Karpas-422 (cell line): ENCODE measurements around the gene ZNRF3. TPM values are rescaled to one million over a fixed set of nuclear protein-coding genes. Genes with fewer than 3 reads are reported as not detected.

Experiments
- DNase-seq: peaks from one replicate; pipeline ENCODE4 v3.0.0-alpha.2; 2015
- H2AFZ ChIP-seq: fragments of 200-600 bp; sonication (generic); 2 replicates; pipeline ENCODE4 v1.6.1; 2014; ENCODE audit warnings: antibody characterized with exemption, low read length, mixed read lengths
- H3K27ac ChIP-seq: fragments of 200-600 bp; sonication (generic); 2 replicates; pipeline ENCODE4 v1.5.1; 2014; ENCODE audit warnings: mild to moderate bottlenecking, low read length, moderate library complexity
- H3K27me3 ChIP-seq: fragments of 200-600 bp; sonication (generic); 2 replicates; pipeline ENCODE4 v1.6.1; 2014; ENCODE audit warnings: low read length, mixed read lengths
- H3K36me3 ChIP-seq: fragments of 200-600 bp; sonication (generic); 2 replicates; pipeline ENCODE4 v1.6.1; 2014; ENCODE audit warnings: low read length, mixed read lengths; ENCODE audit not compliant: insufficient read depth
- H3K4me1 ChIP-seq: fragments of 200-600 bp; sonication (generic); 2 replicates; pipeline ENCODE4 v1.6.1; 2014; ENCODE audit warnings: mild to moderate bottlenecking, low read length, mixed read lengths
- H3K4me2 ChIP-seq: fragments of 200-600 bp; sonication (generic); 2 replicates; pipeline ENCODE4 v1.6.1; 2014; ENCODE audit warnings: low read length, low read depth, mild to moderate bottlenecking; ENCODE audit not compliant: poor library complexity, severe bottlenecking
- H3K4me3 ChIP-seq: fragments of 200-600 bp; sonication (generic); 2 replicates; pipeline ENCODE4 v1.5.1; 2014; ENCODE audit warnings: mild to moderate bottlenecking, antibody characterized with exemption, low read length, mixed read lengths
- H3K79me2 ChIP-seq: fragments of 200-600 bp; sonication (generic); 2 replicates; pipeline ENCODE4 v1.6.1; 2014; ENCODE audit warnings: mild to moderate bottlenecking, low read length, mixed read lengths
- H3K9ac ChIP-seq: fragments of 200-600 bp; sonication (generic); 2 replicates; pipeline ENCODE4 v1.6.0; 2014; ENCODE audit warnings: low read length
- H3K9me2 ChIP-seq: fragments of 200-600 bp; sonication (generic), shearing (Covaris generic); replicated peaks from 2 replicates; pipeline ENCODE4 v1.6.0; 2014; ENCODE audit warnings: mild to moderate bottlenecking, low read length, moderate library complexity; ENCODE audit not compliant: insufficient read depth
- H3K9me3 ChIP-seq: fragments of 300-700, 200-600 bp; sonication (generic); 2 replicates; pipeline ENCODE4 v1.6.1; 2014; ENCODE audit warnings: low read length, mixed read lengths
- H4K20me1 ChIP-seq: fragments of 200-600 bp; sonication (generic); 2 replicates; pipeline ENCODE4 v1.6.1; 2014; ENCODE audit warnings: mild to moderate bottlenecking, antibody characterized with exemption, low read length, low read depth; ENCODE audit not compliant: insufficient read depth
- total RNA-seq: library from RNA; depleted of rRNA; stranded (reverse); fragments of >200 nt; shearing (Covaris generic); gene quantifications from 2 replicates; pipeline ENCODE4 v1.2.3, GENCODE V29; 2014; ENCODE audit warnings: low replicate concordance

ZNRF3 gene
- total RNA-seq, 1 experiment from 2014 or later: 0.19 TPM

- Histone ChIP-seq H3K79me2 (no peaks in the 10 kb centered on the region), H3K36me3 (no peaks in the 10 kb centered on the region), H2AFZ (no peak overlapping the region), H3K9ac (no peak overlapping the region), H4K20me1 (no peaks in the 10 kb centered on the region), H3K4me2 (no peak overlapping the region), H3K9me2 (no peaks in the 10 kb centered on the region), H3K27me3 (no peaks in the 10 kb centered on the region), H3K27ac (no peak overlapping the region), H3K4me3 (no peak overlapping the region), H3K4me1 (no peaks in the 10 kb centered on the region), H3K9me3 (no peaks in the 10 kb centered on the region)
- peak; percentile 35 for DNase-seq
Observed at GRCh38 chr22:29014773-29015172, 131.4 kb downstream of the ZNRF3 start.

GRCh38 chr22:29016067-29016938, 132.9 kb downstream of the ZNRF3 start:
- DNase-seq: peak; percentile 37
- no peaks in the 10 kb centered on the region for H4K20me1 ChIP-seq
- H3K9me3 ChIP-seq: no peaks in the 10 kb centered on the region
- H3K79me2 ChIP-seq: no peaks in the 10 kb centered on the region
- H3K27ac ChIP-seq: no peak overlapping the region
- no peak overlapping the region for H3K4me3 ChIP-seq
- no peaks in the 10 kb centered on the region for H3K36me3 ChIP-seq
- H3K4me1 ChIP-seq: no peaks in the 10 kb centered on the region
- H3K4me2 ChIP-seq: no peak overlapping the region
- no peaks in the 10 kb centered on the region for H3K9me2 ChIP-seq
- H3K9ac ChIP-seq: no peak overlapping the region
- H2AFZ ChIP-seq: no peak overlapping the region
- H3K27me3 ChIP-seq: no peaks in the 10 kb centered on the region

- Histone ChIP-seq H3K27ac (no peak overlapping the region), H4K20me1 (no peaks in the 10 kb centered on the region), H3K79me2 (no peaks in the 10 kb centered on the region), H3K36me3 (no peaks in the 10 kb centered on the region), H3K4me2 (no peak overlapping the region), H2AFZ (no peak overlapping the region), H3K27me3 (no peaks in the 10 kb centered on the region), H3K4me1 (no peaks in the 10 kb centered on the region), H3K9me2 (no peaks in the 10 kb centered on the region), H3K9me3 (no peaks in the 10 kb centered on the region), H3K4me3 (no peak overlapping the region), H3K9ac (no peak overlapping the region)
- peak; percentile 7 for DNase-seq
Observed at GRCh38 chr22:29018293-29019189, 135.2 kb downstream of the ZNRF3 start.

DNA sequence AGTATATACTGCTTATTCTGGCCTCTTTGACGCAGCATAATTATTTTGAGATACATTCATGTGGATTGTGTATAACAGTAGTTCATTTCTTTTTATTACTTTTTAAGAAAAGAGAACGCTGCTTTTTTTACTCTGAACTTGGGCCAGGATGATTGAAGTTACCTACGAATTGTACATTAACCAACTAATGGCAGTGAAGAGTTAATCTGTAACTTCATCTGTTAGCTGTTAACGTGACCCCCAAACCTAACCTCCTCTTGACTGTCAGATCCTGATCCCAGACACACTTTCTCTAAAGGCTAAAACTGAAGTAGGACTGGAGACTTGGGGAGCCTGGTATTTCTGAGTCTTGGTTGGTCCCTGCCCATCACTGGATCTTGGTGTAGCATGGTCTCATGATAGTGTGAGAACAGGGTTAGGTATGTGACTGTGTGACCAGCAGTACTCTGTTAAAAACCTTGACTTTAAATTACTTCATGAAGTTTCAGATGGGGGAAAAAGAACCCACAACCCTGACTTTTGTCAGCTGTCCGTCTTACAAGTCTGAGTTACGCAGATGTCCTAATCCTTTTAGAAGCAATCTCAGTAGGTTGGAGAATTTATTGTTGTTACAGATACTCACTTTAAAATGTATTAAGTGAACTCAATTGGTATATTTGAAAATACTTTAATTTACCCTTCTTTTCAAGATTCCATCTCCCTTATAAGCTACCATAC, 138.9 kb downstream of the ZNRF3 start:
- Histone ChIP-seq H3K9me2 (no peaks in the 10 kb centered on the region), H3K9me3 (no peaks in the 10 kb centered on the region), H3K4me2 (no peak overlapping the region), H3K27me3 (no peaks in the 10 kb centered on the region), H3K27ac (no peak overlapping the region), H3K79me2 (no peaks in the 10 kb centered on the region), H2AFZ (no peak overlapping the region), H4K20me1 (no peaks in the 10 kb centered on the region), H3K4me3 (no peak overlapping the region), H3K4me1 (no peaks in the 10 kb centered on the region), H3K36me3 (no peaks in the 10 kb centered on the region), H3K9ac (no peak overlapping the region)
- DNase-seq: no peak

GRCh38 chr22:29023172-29023796, 139.9 kb downstream of the ZNRF3 start:
- Histone ChIP-seq H3K27ac (no peak overlapping the region), H3K36me3 (no peaks in the 10 kb centered on the region), H3K4me3 (no peak overlapping the region), H3K9ac (no peak overlapping the region), H2AFZ (no peak overlapping the region), H3K9me2 (no peaks in the 10 kb centered on the region), H3K4me1 (no peaks in the 10 kb centered on the region), H3K27me3 (no peaks in the 10 kb centered on the region), H3K79me2 (no peaks in the 10 kb centered on the region), H4K20me1 (no peaks in the 10 kb centered on the region), H3K4me2 (no peak overlapping the region), H3K9me3 (no peaks in the 10 kb centered on the region)
- DNase-seq: peak; percentile 27

DNA sequence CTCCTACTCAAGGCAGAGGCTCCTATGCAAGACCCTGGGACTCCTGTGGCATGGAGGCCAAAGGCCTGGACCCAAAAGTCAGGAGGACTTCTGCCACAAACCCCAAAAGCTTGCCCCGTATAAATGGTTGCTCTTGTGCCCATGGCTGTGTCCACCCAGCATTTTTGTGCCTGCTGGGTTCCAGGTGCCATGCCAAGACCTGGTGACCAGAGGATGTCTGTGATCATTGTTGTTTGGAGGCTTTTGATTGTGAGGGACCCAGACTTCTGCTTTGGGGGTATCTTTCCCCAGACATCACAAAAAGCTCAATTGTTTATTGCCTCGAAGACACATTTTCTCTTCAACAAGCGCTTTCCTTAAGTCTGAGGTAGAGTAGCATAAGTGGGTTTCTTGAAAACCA, 143.2 kb downstream of the ZNRF3 start:
- Histone ChIP-seq H4K20me1 (no peaks in the 10 kb centered on the region), H3K9me2 (no peaks in the 10 kb centered on the region), H3K27me3 (no peaks in the 10 kb centered on the region), H3K79me2 (no peaks in the 10 kb centered on the region), H2AFZ (no peak overlapping the region), H3K4me1 (no peaks in the 10 kb centered on the region), H3K4me3 (no peak overlapping the region), H3K9ac (no peak overlapping the region), H3K36me3 (no peaks in the 10 kb centered on the region), H3K4me2 (no peak overlapping the region), H3K27ac (no peak overlapping the region), H3K9me3 (no peaks in the 10 kb centered on the region)
- DNase-seq: no peak

DNA sequence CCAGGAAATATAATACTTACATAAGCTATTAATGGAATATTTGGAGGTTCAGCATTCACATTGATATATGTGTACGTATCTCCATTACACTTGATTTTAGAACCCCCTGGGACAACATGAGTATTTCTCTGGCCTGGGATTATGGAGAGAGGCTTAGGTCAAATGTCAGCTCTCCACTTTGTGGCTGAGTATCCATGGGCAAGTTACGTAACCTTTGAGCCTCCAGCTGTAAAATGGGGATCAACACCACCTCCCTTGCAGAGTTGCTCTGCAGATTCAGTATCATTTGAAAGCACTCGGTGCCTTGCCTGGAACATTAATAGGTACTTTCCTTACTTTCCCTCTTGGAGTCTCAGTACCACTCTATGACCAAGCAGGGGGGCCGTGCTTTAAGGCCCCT, 145.1 kb downstream of the ZNRF3 start:
- Histone ChIP-seq H3K79me2 (no peaks in the 10 kb centered on the region), H2AFZ (no peak overlapping the region), H3K9me2 (no peaks in the 10 kb centered on the region), H3K27me3 (no peaks in the 10 kb centered on the region), H3K27ac (no peak overlapping the region), H3K36me3 (no peaks in the 10 kb centered on the region), H3K4me2 (no peak overlapping the region), H3K4me3 (no peak overlapping the region), H3K9me3 (no peaks in the 10 kb centered on the region), H3K4me1 (no peaks in the 10 kb centered on the region), H3K9ac (no peak overlapping the region), H4K20me1 (no peaks in the 10 kb centered on the region)
- no peak for DNase-seq
